Measurements from ENCODE around the gene FN1.
"Not testable (repeated sequence)": the region's sequence is repeated elsewhere in the genome, so short reads cannot be mapped to it uniquely, and the experiment has no call there.

Gene FN1

DNA sequence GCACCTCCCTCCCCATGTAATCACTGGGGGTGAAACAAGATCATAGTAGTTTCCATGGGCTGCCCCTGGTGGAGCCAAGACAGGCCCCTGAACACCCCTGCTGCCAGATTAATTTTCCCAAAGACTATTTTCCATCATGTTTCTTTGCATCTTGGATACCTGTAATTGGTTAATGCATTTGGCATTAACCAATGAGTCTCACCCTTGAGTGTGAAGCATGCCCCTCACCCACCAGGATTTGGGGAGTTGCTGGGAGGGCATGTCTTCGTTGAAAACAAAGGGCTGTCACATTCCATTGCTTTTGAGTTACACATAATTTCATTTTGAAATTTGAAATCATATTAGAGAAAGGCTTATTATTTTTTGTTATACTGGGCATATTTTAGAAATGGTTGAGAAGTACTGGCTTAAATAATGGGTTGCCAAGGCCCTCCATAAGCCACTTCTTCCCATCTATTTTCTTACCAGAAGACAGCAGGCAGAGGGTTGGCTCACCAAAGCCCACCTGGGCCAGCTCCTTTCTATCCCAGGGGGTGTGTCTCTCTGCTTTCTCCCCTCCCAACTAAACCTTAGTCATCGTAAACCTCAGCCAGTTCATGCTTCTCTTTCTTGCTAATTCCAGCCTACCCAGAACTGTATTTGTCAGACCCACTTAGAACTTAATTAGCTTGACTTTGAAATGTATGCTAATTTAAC, 72.3 kb downstream of the FN1 start:
- no peak for DNase-seq

DNA sequence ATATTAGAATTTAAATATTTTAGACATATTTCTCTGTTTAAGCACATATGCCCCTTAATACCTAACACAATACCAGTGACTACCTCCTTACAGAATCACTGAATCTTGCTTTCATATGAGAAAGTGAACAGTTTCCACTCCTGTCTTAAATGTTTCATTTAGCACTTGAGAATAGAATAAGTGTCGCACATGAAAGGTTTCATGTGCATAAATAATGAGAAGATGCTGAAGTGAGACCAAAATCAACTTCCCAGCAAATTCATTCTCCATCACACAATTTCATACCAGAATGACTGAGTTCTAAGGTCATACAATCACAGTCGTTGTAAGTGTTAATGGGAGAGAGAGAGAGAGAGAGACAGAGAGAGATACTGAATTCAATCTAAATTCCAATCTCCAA, 72.8 kb downstream of the FN1 start:
- DNase-seq = no peak

DNA sequence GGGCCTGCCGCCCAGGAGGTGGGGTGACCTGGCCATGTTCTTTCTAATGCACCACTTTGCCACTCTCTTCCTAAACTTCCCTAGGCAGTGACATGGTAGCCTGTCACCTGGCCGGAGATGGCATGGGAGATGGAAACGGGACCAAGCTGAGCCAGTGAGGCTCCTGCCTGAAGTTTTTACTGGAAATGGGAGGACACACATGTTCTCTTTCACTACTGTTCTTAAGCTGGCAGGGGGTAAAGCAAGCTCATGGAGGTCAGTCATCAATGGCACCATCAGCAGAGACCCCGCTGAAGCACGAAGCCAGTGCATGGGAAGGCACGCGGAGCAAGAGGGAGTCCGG, 73.3 kb downstream of the FN1 start:
- DNase-seq = no peak

- DNase-seq = no peak
Observed at GRCh38 chr2:215361876-215362561, 73.8 kb downstream of the FN1 start.

GRCh38 chr2:215361211-215361875, 74.5 kb downstream of the FN1 start:
- DNase-seq = no peak

GRCh38 chr2:215360596-215360995, 75.3 kb downstream of the FN1 start:
- no peak for DNase-seq

GRCh38 chr2:215360059-215360458, 75.8 kb downstream of the FN1 start:
- not testable (repeated sequence) for DNase-seq

DNA sequence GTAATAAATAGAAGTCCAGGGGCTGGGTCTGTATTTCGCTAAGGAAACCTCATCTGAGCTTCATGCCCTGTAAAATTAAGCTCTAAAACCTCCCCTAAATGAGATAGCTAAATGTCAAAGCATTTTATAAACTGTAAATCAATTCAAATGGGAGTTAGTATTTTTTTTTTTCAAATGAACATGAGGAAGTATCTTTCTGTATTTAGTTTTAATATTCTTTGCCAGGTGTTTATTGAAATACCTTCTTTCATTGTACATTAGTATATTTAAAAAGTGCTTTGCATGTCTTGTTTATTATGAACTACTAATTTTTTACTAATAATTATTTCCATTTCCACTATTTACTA, 76.3 kb downstream of the FN1 start:
- DNase-seq = no peak

DNA sequence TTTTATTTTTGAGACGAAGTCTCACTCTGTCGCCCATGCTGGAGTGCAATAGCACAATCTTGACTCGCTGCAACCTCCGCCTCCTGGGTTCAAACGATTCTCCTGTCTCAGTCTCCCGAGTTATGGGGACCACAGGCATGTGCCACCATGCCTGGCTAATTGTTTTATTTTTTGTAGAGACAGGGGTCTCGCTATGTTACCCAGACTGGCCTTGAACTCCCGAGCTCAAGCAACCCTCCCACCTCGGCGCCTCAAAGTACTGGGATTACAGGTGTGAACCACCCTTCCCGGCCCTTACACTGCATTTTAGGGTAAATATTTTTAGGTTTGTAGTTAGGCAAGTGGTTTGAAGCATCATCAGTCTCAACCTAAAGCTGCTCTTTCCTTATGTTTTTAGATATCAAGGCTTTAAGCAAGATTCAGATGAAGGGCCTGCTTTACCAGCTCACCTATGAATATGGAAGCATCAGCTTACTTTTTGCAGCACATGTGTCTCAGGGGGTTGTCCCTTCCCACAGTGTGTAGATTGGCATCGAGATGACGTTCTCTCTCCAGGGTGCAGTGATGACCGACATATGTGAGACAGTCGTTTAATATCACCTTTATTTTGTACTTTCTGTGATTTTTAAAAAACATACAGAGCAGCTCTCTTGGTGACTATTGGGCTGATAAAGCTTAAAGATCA, 76.8 kb downstream of the FN1 start:
- no peak for DNase-seq

DNA sequence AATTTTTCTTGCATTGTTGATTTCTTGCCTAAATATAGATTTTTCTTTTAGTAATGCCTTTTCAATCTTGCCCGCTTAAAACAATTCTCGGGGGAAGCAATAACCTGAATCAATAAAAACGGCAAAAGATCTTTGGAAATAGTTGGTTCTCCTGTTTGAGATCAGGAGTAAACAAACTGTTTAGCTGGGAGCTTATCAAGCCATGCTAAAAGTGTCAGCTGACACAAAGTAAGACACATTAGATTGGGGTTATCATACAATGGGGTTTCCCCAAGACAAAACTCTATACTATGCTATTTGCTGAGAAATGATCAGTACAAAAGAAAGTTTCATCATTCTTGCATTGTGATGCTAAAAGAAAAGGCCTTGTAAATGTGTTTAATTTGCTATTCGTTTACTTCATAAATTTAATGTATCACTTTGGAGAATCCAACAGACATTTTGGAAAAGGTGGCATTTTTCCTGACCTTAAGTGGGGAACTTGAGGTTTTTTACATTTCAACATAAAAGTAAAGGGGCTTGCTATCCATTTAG, 77.5 kb downstream of the FN1 start:
- no peak for DNase-seq

DNA sequence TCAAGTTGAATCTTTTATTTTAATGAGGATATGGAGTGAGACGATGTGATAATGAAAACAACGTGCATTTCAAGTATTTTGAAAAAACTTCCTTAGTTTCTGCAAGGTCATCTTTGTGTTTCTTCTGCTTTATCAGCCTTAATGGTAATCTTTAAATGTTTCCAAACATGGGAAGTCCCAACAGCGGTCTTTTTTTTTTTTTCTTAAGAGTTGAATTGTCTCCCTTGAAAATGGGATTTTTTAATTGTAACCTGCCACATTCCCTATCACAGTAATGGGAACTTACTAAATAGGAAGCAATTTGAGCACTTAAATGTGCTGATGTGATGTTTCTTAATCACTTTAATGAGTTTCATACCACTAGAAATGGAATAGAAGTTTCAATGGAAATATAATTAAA, 78.2 kb downstream of the FN1 start:
- DNase-seq = no peak

GRCh38 chr2:215356948-215357461, 78.9 kb downstream of the FN1 start:
- no peak for DNase-seq

DNA sequence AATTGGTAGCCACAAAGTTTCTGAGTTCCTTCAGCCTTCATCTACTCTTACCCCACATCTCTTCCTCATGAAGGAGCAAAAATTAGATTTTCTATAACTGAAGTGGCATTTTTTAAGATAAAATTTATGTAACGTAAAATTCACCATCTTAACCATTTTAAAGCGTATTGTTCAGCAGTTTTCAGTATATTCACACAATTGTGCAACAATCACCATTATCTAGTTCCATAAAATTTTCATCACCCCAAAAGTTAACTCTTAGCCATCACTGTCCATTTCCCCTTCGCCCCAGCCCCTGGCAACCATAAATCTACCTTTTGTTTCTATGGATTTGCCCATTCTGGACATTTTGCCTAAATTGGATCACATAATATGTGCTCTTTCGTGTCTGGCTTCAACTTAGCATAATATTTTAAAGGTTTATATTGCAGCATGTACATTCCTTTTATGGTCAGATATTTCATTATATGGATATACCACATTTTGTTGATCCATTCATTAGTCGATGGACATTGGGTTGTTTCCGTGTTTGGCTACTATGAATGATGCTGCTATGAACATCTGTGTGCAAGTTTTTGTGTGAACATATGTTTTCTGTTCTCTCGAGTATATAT, 79.4 kb downstream of the FN1 start:
- DNase-seq = no peak

DNA sequence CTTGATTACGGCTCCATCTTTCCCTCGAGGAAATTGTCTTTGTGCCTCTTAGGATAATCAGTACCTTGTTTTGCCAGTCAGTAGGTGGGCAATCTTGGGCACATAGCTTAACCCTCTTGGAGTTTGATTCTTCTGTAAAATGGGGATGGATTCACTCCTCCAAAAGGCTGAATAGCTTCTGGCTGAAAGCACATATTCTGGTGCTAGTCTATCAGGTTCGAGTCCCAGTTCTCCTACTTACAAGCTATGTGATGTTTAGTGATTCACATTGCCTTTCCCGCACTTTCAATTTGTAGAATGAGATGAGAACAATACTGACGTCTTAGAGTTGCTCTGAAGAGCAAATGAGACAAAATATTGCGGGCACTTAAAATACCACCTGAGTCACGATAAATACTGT, 80.1 kb downstream of the FN1 start:
- no peak for DNase-seq

DNA sequence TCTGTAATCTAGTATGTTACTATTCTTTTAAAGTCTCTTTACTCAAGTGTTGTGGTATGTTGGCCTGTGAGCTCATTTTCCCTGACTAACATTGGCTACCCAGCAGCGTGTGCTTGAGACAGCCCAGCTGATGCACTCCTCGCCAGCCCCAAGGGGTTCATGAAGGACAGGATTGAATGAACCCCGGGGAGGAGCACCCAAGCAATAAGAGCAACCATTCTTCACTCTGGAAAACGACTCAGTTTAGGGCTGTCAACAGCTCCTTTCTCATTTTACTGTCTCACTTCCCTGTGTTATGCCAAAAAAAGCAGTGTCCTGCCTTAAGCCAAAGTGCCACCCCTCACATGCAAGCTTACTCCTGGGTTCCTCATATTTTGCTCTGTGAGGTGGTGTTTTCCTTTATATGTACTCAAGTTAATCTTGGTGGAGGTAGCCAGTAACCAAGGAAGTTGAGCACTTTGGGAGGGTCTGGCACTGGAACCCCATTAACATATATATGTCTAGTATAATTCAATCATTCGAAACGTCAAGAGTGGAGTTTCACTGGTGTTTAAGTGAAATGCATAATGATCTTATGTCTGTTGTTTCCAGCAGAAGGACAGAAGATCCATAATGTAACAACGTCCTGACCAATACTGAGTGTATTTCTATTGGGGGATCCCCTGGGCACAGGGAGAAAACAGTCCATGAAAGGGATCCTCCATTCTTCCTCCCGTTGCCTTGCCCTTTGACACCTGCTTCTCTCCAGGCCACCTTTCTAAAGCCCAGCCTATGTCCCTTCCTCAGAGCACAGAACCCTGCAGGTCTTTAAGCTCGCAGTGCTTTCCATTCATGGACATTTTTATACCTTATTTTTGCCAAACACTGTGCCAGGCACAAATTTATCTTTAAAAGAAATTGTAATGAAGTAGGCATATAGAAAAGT, 80.8 kb downstream of the FN1 start:
- DNase-seq = no peak

- no peak for DNase-seq
Observed at GRCh38 chr2:215352602-215353001, 83.3 kb downstream of the FN1 start.

DNA sequence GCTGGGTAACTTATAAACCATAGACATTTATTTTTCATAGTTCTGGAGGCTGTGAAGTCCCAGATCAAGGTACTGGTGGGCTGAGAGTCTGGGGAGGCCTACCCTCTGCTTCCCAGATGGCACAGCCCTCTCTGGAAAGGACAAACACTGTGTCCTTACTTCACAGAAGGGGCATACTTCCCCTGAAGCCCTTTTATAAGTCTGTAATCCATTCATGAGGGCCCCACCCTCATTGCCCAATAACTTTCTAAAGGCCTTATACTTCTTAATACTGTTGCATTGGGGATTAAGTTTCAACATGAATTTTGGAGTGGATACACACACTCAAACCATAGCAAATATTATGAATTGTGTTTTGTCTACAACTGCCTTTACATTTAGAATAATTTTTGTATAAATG, 88.0 kb downstream of the FN1 start:
- no peak for DNase-seq

GRCh38 chr2:215338883-215339679, 96.8 kb downstream of the FN1 start:
- DNase-seq = no peak

GRCh38 chr2:215332872-215333595, 102.8 kb downstream of the FN1 start:
- DNase-seq = no peak

GRCh38 chr2:215328066-215328465, 107.8 kb downstream of the FN1 start:
- no peak for DNase-seq
